Measurements from ENCODE around the gene P2RX2. TPM values are rescaled to one million over a fixed set of nuclear protein-coding genes. Genes with fewer than 3 reads are reported as not detected.

Gene P2RX2
- total and polyA plus RNA-seq, 2 of the 4 experiments (the other 2 are of a cell fraction), result not detected

DNA sequence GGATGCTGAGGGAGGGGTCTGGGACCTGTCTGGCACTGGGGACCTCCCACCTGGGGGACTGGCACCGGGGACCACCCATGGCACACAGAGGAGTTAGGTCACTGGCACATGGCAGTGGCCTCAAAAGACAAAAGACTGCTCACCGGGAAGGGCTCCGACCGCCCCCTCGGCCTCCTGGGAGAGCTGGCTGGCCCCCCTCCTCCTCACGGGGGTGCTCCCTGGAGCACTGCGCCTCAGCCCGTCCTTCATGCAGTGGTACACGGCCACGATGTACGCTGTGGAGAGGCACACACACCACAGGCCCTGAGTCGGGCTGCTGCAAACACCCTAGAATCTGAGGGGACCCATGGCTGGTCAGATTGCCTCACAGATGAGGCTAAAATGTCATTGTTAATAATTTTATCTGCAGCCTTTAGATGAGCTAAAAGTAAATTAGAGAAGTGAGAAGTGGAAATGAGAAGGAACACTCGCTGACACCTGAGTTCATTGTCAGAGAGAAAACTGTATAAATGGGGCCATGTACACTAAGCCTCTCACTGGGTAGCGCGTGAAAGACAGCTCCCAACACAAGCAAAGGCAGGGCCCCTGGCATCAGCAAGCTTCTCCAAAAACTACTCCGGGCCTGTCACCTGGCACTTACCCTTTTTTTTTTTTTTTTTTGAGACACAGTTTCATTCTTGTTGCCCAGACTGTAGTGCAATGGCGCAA, 14.1 kb downstream of the P2RX2 start:
- dilution Hi-C loops (cut with HindIII; ENCODE audit: low sequenced_read_pairs, unreplicated experiment), result no loop called here
- Histone ChIP-seq H2AK5ac (ENCODE audit: low read depth, low read length) (no peak overlapping the region), H4K20me1 (ENCODE audit: insufficient read depth, low read length) (no peaks in the 10 kb centered on the region; the same call in 1 of the 2 replicates), H3K4ac (ENCODE audit: low read depth, low read length) (no peak overlapping the region), H3K27me3 (ENCODE audit: control insufficient read depth, insufficient read depth, low read length) (no peaks in the 10 kb centered on the region), H4K5ac (ENCODE audit: low read depth, low read length) (no peak overlapping the region), H2BK15ac (ENCODE audit: low read depth, low read length) (no peak overlapping the region), H2BK20ac (ENCODE audit: low read depth, low read length) (no peak overlapping the region), H3K4me2 (ENCODE audit: low read depth, low read length) (no peak overlapping the region), H3K23ac (ENCODE audit: low read depth, low read length) (no peak overlapping the region), H4K91ac (ENCODE audit: insufficient read depth, low read depth, low read length) (no peak overlapping the region), H4K8ac (ENCODE audit: low read depth in 2 of 2, low read length in 2 of 2) (no peak overlapping the region), H2BK120ac (ENCODE audit: low read depth, low read length) (no peak overlapping the region), H3K56ac (ENCODE audit: extremely low read depth, insufficient read depth, low read length) (no peak overlapping the region), H3K18ac (ENCODE audit: low read depth, low read length) (no peak overlapping the region), H3K14ac (replicated peaks; ENCODE audit: low read depth, low read length) (no peak overlapping the region), H3K4me3 (ENCODE audit: insufficient read depth, low read depth, low read length) (no peak overlapping the region), H3K9me1 (ENCODE audit: insufficient read depth, low read length) (no peaks in the 10 kb centered on the region), H2AFZ (replicated peaks; ENCODE audit: low read length, poor library complexity) (no peak overlapping the region), H3K9me3 (ENCODE audit: control insufficient read depth, insufficient read depth, low read length) (no peaks in the 10 kb centered on the region), H2BK5ac (ENCODE audit: low read depth, low read length, poor library complexity, severe bottlenecking) (no peak overlapping the region), H3K36me3 (ENCODE audit: control insufficient read depth, insufficient read depth, low read length) (peaks cover 36% of the 10 kb centered on the region), H2AK9ac (replicated peaks; ENCODE audit: low read depth, low read length, poor library complexity) (no peak overlapping the region), H3K27ac (ENCODE audit: insufficient read depth, low read length) (no peak overlapping the region), H3K79me1 (ENCODE audit: low read depth in 1 of 2, low read length in 2 of 2) (no peaks in the 10 kb centered on the region), H3K9ac (ENCODE audit: low read depth, low read length) (no peak overlapping the region), H3K4me1 (ENCODE audit: control insufficient read depth, insufficient read depth, low read length) (no peaks in the 10 kb centered on the region)
- DNase-seq (no peak), ATAC-seq (ENCODE audit: low read depth) (no peak)
- WGBS, 2 experiments (ENCODE audit: extremely low coverage in 2 of 2, insufficient read length in 1 of 2), result 80% methylated on average over 8 of the region's 17 CpGs; no CpG with 5 or more reads in 1 of the 2 experiments
- intact Hi-C loops (cut with micrococcal nuclease), result no loop called here
- ChIA-PET POLR2A (ENCODE audit: unreplicated experiment) (no interaction called here), CTCF (no interaction called here)
- BruUV-seq (replicated peaks), result no TSS peak
- in situ Hi-C loops (cut with MboI; ENCODE audit: low sequenced_read_pairs), result no loop called here
- no peak for TF ChIP-seq MAFK (IDR thresholded peaks at IDR 0.05; ENCODE audit: low read depth, low read length)
- TF ChIP-seq NFE2L2 (IDR thresholded peaks at IDR 0.05; ENCODE audit: low read depth, low read length), result no peak
- no peak for TF ChIP-seq CHD1 (IDR thresholded peaks at IDR 0.05; ENCODE audit: low read depth, low read length)
- no peak for TF ChIP-seq MAZ (IDR thresholded peaks at IDR 0.05; ENCODE audit: borderline replicate concordance, low read depth, low read length)
- no peak for TF ChIP-seq SMC3 (IDR thresholded peaks at IDR 0.05; ENCODE audit: low read depth, low read length)
- TF ChIP-seq MXI1 (IDR thresholded peaks at IDR 0.05; ENCODE audit: borderline replicate concordance, low read depth, low read length), result no peak
- TF ChIP-seq CEBPB (IDR thresholded peaks at IDR 0.05; ENCODE audit: low read depth, low read length), result no peak
- TF ChIP-seq POLR2A (IDR thresholded peaks at IDR 0.05; ENCODE audit: low read depth, low read length), result no peak
- TF ChIP-seq, protein P1, sequence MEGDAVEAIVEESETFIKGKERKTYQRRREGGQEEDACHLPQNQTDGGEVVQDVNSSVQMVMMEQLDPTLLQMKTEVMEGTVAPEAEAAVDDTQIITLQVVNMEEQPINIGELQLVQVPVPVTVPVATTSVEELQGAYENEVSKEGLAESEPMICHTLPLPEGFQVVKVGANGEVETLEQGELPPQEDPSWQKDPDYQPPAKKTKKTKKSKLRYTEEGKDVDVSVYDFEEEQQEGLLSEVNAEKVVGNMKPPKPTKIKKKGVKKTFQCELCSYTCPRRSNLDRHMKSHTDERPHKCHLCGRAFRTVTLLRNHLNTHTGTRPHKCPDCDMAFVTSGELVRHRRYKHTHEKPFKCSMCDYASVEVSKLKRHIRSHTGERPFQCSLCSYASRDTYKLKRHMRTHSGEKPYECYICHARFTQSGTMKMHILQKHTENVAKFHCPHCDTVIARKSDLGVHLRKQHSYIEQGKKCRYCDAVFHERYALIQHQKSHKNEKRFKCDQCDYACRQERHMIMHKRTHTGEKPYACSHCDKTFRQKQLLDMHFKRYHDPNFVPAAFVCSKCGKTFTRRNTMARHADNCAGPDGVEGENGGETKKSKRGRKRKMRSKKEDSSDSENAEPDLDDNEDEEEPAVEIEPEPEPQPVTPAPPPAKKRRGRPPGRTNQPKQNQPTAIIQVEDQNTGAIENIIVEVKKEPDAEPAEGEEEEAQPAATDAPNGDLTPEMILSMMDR (conservative IDR thresholded peaks at IDR 0.05; ENCODE audit: low read depth, low read length), result no peak
- TF ChIP-seq BHLHE40 (IDR thresholded peaks at IDR 0.05; ENCODE audit: low read depth, low read length), result no peak
- no peak for TF ChIP-seq RCOR1 (IDR thresholded peaks at IDR 0.05; ENCODE audit: insufficient replicate concordance, low read length)

All from IMR-90 (cell line).